ENCODE data around the gene STUM.

GRCh38 chr1:226547754-226548191 lies 791 bp upstream of the STUM start:
- TF ChIP-seq EZH2phosphoT487 (IDR thresholded peaks at IDR 0.05) (no peak), CTCF (IDR thresholded peaks at IDR 0.05) (peak; percentile 83)

Data from neural progenitor cell (in vitro differentiated cells).